COLO829 (cell line): ENCODE data around the gene IL22RA2.
"Not testable (repeated sequence)": the region's sequence is repeated elsewhere in the genome, so short reads cannot be mapped to it uniquely, and the experiment has no call there.

ENCODE experiments used
- DNase-seq: peaks from one replicate; pipeline ENCODE4 v3.0.0; 2012; ENCODE audit warnings: low spot score

Gene IL22RA2, protein sequence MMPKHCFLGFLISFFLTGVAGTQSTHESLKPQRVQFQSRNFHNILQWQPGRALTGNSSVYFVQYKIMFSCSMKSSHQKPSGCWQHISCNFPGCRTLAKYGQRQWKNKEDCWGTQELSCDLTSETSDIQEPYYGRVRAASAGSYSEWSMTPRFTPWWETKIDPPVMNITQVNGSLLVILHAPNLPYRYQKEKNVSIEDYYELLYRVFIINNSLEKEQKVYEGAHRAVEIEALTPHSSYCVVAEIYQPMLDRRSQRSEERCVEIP

GRCh38 chr6:137173501-137173900 is at the start of gene IL22RA2:
Gene IL22RA2 (minus strand): TSS chr6:137173644. CDS start chr6:137161749, 11,895 bp downstream.
- no peak for DNase-seq

DNA sequence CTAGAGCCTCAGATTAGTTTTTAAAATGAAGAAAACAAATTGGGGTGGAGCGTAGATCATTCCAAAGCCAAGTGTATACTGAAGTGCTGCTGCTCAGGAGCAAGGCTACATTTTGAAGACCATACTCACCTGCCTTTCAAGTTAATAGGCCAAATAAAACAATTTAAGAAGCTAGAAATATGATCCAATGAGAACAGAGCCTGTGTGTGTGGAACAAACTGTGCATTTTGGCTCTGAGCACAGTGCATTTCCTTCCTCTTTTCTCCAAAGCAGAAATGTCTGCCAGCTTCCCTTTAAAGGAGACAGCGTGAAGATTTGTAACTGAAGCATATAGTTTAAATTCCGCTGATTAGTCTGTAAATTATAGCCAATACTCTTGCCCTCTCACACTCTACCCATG is 48.9 kb upstream of the IL22RA2 start:
- DNase-seq, result no peak

DNA sequence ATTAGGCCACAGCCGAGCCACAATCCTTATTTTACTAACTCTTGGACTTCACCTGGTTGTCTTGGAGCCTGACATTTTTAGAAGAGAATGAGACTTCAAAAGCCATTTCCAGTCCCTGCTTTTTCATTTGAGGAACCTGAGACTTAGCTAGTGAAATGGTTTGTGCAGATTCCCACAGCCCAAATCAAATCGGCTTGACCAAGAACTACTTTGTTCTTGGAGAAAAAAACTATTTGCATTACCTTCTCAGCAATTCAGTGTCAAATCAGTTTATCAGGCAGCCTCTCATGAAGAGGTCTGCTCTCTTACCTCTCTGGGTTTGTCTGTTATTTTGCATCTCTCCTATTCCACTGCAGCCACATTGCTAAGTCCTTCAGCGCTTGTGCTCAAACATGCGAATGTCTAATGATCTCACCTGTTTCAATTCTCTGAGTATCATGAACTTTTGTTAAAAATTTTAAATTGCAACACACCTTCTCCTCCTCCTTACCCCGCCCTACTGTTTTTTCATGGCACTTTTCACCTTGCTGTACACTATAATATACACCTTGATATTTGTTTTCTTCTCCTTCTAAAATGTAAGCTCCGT is 46.3 kb upstream of the IL22RA2 start:
- DNase-seq, result no peak

- DNase-seq, result peak; percentile 92
These were observed 45.6 kb upstream of the IL22RA2 start, which contains the start of gene IFNGR1 for GRCh38 chr6:137218917-137219663. Gene IFNGR1 (minus strand): TSS chr6:137219385. CDS start chr6:137219327, 58 bp downstream.

- peak; percentile 24 for DNase-seq
These were observed 45.1 kb upstream of the IL22RA2 start for GRCh38 chr6:137218473-137218916.

DNA sequence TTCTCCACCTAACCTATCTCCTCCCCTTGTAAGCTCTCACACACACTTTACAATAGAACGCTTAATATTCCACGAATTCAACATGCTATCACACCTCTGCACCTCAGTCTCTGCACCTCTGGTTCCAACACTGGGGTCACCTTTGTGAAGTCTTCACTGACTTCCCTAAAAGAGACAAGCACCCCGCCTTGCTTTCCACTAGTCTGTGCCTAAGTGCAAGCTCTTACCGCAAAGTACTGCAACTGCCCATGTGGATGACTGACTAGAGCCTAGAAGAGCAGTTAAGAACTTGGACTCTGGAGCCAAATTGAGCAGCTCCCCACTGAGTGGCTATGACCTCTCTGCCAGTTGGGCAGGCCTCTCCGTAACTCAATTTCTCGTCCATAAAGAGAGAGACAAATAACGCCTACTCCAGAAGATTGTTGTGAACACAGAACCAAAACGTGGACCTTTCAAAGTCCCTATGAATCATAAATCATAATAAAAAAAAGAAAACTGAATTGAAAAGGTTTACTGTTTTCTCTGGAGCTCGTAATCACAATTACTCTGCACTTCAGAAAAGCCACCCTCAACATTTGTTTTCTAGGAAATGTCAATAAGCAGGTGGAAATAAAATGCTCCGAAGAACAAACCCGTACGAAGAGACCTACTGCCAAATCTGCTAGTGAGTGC is 44.5 kb upstream of the IL22RA2 start:
- peak; percentile 4 for DNase-seq

- DNase-seq, result no peak
These were observed 43.6 kb upstream of the IL22RA2 start for GRCh38 chr6:137216875-137217553.

- DNase-seq, result no peak
These were observed 42.7 kb upstream of the IL22RA2 start for GRCh38 chr6:137216106-137216505.

DNA sequence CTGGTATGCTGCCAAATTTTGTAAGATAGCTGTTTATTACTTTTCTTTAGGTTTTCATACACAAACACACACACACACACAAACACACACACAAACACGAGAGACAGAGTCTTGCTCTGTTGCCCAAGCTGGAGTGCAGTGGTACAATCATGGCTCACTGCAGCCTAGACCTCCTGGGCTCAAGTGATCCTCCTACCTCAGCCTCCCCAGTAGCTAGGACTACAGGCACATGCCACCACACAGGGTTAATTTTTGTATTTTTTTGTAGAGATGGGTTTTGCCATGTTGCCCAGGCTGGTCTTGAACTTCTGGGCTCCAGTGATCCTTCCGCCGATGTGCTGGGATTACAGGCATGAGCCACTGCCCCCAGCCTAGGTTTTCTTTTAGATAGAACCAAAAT is 42.2 kb upstream of the IL22RA2 start:
- DNase-seq, result not testable (repeated sequence)

DNA sequence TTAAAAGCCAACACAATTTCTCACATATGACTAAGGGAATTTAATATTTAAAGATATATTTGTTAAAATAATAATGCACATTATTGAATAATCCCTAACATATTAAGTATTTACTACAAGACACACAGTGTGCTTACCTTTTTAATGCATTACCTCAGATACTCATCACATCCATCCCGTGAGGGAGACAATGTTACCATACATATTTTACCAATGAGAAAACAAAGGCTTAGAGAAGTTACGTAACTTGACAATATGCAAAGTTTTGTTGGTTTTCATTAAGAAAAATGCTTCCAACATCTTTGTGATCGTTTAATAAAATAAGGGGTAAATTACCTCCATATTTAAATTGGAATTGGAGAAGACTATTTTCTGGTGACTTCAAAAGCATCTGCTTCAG is 41.5 kb upstream of the IL22RA2 start:
- no peak for DNase-seq

- DNase-seq, result no peak
These were observed 40.4 kb upstream of the IL22RA2 start for GRCh38 chr6:137213813-137214212.

GRCh38 chr6:137213331-137213740 is 39.9 kb upstream of the IL22RA2 start:
- DNase-seq, result no peak

- no peak for DNase-seq
These were observed 38.5 kb upstream of the IL22RA2 start for GRCh38 chr6:137211910-137212309.

DNA sequence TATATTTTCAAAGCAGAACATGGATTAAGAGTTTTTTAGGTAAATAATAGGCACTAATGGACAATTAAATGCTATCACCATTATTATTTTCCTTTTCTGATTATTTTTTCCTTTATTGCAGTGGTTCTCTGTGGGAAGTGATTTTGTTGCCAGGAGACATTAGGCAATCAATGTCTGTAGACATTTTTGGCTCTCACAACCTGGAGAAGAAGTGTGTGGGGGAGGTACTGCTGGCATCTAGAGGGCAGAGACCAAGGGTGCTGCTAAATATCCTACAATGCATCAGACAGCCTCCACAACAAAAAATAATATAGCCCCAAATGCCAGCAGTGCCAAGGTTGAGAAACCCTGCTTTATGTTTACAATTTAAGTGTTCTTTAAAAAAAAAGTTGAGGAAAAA is 37.5 kb upstream of the IL22RA2 start:
- DNase-seq, result no peak

- DNase-seq, result no peak
These were observed 34.8 kb upstream of the IL22RA2 start for GRCh38 chr6:137208279-137208678.

DNA sequence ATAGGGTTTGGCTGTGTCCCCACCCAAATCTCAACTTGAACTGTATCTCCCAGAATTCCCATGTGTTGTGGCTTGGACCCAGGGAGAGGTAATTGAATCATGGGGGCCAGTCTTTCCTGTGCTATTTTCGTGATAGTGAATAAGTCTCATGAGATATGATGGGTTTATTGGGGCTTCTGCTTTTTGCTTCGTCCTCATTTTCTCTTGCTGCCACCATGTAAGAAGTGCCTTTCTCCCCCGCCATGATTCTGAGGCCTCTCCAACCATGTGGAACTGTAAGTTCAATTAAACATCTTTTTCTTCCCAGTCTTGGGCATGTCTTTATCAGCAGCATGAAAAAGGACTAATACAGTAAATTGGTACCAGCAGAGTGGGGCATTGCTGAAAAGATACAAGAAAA is 34.0 kb upstream of the IL22RA2 start:
- not testable (repeated sequence) for DNase-seq

- no peak for DNase-seq
These were observed 33.1 kb upstream of the IL22RA2 start for GRCh38 chr6:137206577-137206976.

DNA sequence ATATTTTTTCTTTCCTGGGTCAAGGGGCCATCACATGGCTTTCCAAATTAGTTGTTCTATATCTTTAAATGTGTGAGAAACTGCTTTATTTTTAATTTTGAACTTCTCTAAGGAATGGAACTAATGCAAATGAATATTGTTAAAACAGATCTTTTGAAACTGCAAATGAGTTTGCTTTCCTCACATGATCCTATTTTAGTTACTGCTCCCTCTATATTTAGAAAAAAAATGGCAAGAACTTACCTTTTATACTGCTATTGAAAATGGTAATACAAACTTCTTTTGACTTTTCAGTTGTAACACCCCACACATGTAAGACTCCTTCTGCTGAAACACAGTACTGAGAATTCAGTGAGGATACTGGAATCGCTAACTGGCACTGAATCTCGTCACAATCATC is 29.8 kb upstream of the IL22RA2 start:
- no peak for DNase-seq

DNA sequence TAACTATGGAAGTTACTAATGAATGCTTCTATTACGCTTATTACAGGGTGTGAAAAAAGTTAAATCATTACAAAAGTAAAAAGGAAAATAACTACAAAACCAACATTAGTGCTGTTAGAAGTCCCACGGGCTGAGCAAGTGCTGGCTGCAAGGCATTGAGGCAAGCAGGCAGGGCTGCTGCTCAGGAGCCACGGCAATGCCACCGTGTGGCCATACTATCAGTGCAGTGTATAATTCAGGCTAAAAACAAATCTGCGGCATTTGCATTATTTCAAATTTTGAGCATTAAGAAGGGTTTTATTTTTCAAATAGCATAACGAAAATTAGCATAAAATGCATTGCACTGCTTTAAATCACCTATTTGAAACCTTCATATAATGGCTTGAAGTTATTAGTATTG is 28.6 kb upstream of the IL22RA2 start:
- DNase-seq, result no peak

GRCh38 chr6:137201006-137201405 is 27.6 kb upstream of the IL22RA2 start:
- no peak for DNase-seq

DNA sequence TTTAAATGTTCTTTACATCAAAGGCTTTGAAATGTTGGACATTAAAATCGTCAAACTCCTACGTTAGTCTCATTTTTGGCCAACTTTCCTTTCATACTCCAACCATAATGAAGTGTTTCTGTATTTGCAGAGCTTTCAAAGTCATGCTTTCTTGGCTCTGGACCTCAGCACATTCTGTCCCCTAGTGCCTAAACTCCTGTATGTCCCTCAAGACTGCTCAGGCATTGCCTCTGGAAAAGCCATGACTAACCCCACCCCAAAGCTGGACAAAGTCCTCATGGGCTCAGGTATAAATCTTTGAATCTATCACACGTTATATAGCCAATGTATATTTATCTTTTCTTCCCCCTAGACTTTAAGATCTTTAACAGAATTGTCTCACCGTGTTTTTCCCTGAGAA is 26.8 kb upstream of the IL22RA2 start:
- no peak for DNase-seq
